GM19468 (cell line): ENCODE measurements around the gene LBR.
"Not testable (repeated sequence)": the region's sequence is repeated elsewhere in the genome, so short reads cannot be mapped to it uniquely, and the experiment has no call there.

Source experiments
- ATAC-seq: cut with Tn5 transposase; IDR thresholded peaks from one replicate; pipeline ENCODE4 v1.9.1; 2021; ENCODE audit warnings: mild to moderate bottlenecking, moderate library complexity, moderate number of reproducible peaks; ENCODE audit not compliant: unreplicated experiment; ENCODE audit errors: extremely low read depth

The LBR gene

DNA sequence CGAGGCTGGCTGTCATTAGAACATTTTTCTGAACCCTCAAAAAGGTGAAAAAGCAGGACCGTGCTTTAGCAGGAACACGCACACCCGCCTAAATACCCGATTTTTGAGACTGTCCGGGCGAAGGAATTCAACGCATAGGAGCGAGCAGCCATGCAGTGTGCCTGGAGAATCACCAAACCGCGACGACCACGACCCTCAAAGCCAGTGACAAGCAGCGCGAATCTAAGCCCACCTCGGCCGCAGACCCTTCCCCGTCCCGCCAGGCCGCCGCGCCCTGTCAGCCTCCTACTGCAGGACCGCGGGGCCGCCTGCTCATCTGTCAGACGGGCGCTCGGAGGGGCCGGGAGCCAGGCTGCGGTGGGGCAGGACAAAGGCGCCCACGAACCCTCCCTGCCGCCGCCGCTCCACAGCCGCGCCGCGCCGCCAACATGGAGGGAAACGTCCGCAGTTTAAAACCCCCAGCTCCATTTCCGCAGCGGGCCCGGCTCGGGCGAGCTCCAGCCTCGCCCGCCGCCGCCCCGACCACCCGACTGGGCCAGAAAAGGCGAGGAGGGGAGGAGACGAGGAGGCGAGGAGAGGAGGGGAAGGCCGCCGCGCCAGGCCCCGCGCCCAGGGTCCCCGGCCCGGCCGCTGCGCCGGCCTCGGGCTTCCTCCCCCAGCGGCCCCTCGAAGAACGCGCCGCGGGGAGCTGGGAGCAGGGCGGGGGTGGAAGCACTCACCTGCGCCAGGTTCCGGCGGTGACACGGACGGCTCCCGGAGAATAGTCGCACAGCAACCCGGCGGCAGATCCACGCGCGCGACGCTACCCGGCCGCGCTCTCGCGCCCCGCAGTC lies at the start of gene LBR:
TSS of gene LBR (minus strand) at position 804 of the 833 bp plus-strand sequence. CDS start 3,963 bp downstream, outside the sequence.
- no peak for ATAC-seq

DNA sequence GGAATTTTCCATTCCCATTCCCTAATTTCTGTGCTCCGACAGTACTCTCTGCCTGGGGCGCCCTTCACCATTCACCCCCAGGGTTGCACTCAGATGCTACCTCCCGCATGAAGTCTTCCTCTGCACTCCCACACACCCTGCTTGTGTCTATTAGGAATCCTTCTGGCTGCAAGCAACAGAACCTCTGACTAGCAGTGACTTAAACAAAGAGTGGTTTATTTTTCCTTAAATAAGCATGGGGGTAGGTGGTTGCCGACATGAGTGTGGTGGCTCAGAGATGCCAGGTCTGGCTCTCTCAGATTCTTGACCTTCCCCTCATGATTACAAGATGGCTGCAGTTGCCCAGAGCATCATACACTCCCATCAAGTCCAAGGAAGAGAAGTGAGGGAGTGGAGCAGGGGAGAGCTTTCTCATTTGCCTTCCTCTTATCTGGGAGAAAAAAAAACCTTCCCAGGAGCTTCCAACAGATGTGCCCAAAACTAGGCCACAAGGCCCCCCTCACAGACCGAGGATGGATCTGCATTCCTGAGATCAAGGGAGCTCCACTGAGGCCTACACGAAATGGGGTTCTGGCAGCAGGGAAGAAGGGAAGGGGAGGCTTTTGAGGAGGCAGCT lies 49.6 kb upstream of the LBR start:
- no peak for ATAC-seq

DNA sequence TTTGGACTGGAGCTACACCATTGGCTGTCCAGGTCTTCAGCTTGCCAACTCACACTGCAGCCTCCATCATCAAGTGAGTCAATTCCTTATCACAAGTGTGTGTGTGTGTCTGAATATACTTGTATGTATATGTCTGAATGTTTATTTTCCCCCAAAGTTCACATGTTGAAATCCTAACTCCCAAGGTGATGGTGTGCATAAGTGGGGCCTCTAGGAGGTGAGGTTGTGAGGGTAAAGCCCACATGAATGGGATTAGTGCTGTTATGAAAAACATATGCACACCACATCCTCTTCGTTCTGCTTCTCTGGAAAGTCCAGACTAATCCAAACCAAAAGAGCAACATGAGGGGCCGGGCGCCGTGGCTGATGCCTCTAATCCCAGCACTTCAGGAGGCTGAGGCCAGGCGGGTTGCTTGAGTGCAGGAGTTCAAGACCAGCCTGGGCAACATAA lies 48.7 kb upstream of the LBR start:
- ATAC-seq: no peak

DNA sequence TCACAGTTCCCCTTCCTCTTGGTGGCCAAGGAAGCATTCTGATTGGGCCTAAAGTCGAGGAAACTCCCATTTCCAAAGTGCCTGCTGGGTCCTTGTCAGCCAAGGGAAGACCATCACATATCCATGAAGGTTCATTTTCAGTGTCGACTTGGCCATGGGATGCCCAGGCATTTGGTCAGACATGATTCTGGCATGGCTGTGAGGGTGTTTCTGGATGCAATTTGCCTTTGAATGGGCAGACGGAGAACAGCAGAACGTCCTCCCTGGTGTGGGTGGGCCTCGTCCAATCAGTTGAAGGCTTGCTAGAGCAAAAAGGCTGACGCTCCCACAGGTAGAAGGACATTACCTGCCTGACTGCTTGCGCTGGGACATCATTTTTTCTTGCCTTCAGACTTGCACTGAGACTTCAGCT lies 48.3 kb upstream of the LBR start:
- ATAC-seq: no peak

DNA sequence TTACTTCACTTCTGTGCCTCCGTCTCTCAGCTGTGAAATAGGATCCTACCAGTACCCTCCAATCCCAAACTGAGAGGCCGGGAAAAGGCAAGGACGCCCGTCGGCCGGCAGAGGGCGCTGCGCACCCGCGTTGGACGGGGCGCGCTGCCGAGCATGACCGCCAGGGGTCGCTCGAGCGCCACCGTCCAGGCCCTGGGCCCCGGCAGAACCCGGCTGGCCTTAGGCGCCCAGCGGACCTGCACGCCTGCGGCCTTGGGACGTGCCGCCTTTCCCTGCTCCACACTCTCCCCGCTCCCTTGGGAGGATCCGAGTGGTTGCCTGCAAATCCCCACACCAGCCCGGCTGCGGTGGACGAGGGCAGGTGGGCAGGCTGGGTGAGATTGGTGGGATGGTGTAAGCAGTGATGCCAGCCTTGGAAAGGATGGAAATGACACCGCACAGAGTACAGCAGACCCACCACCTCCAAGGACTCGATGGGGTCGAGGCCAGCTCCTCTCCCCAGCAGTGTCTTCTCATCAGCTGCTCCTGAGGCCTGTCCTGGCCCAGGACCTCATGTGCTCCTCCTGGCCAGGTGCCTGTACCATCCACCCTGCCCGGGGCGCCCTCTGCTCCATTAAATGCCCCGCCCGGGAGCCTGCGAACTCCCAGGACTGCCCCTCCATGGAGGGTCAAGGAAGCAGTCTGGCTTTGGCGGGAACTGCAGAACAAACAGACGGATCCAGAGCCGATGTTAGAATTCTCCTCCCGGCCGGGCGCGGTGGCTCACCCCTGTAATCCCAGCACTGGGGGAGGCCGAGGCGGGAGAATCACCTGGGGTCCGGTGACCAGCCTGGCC lies 47.4 kb upstream of the LBR start:
- ATAC-seq: no peak

DNA sequence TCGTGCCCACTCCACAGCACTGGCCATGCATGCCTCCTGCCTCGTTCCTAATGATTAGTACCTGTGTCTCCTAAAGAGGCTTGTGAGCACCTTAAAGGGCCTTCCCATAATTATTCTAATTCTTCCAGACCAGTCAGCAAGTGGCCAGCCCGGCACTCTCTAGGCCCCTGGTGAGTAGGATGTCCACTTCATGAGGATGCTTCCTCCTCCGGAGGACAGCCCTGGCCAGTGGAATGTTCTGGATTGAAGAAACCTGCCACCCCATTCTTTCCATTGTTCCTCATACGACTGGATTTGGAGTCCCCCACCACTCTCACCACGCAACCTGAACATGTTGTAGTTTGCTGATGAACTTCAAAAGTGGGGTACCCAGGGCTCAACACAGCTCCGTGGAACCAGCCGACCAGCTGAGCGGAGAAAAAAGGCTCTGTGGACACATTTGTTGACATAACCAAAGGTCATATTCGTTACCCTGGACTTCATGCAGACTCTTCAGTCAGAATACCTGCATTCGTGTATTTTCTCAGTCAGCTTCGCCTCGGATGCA lies 46.7 kb upstream of the LBR start:
- ATAC-seq: no peak

DNA sequence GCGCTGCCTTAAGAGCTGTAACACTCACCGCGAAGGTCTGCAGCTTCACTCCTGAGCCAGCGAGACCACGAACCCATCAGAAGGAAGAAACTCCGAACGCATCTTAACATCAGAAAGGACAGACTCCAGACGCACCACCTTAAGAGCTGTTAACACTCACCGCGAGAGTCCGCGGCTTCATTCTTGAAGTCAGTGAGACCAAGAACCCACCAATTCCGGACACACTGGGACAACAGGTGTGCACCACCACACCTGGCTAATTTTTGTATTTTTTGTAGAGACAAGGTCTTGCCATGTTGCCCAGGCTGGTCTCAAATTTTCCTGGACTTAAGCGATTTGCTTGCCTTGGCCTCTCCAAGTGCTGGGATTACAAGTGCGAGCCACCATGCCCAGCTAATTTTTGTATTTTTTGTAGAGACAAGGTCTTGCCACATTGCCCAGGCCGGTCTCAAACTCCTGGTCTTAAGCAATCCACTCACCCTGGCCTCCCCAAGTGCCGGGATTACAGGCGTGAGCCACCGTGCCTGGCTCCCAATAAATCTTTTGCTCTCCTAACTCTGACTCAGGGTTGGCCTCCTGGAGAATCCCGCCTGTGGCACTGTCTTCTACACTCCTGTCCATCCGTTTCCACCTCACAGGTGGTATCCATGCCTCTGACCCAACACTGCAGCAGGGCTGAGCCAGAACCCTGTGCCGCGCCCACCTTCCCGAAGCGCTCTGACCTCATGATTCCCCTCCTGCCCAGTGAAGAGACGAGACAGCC lies 46.0 kb upstream of the LBR start:
- ATAC-seq: not testable (repeated sequence)

DNA sequence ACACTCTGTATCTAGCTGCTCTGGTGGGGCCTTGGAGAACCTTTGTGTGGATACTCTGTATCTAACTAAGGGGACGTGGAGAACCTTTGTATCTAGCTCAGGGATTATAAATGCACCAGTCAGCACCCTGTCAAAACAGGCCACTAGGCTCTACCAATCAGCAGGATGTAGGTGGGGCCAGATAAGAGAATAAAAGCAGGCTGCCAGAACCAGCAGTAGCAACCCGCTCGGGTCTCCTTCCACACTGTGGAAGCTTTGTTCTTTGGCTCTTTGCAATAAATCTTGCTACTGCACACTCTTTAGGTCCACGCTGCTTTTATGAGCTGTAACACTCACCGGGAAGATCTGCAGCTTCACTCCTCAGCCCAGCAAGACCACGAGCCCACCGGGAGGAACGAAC lies 45.4 kb upstream of the LBR start:
- not testable (repeated sequence) for ATAC-seq

DNA sequence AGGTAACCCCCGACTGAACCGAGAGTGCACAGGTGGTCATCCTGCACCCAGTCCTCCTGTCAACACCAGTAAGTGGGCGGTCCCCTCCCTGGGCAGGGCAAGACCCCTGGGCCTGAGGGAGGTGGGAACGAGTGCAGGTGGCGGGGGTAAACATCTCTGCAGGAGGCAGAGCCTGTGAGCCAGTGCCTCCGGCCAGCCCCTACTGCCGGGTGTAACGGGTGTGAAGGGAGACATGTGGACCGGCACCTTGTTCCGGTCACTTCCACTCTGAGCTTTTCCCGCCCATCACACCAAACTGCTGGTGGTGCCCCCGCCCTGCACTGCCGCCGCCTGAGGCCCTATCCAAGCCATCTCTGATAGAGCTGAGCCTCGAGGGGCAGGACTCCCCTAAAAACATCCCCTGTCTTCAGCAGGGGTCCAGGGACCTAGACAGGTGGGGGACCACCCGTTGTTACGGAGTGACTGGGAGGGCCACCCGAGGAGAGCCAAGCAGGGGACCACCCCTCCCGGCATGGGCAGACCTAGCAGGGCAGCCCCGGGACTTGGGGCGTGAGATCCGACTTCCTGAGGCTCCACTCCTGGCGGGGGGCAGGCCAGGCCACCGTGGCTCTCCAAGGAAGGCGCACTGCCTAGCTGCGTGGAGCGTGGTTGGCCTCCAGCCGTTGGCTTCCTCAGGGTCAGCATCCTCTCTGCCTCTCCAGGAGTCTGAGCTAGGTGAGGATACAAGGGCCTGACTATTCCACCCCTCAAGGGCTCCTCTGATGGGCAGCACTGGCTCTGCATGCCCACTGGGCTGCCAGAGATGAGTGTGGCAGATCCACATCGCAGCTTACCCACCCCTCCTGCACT lies 43.8 kb upstream of the LBR start:
- ATAC-seq: no peak

DNA sequence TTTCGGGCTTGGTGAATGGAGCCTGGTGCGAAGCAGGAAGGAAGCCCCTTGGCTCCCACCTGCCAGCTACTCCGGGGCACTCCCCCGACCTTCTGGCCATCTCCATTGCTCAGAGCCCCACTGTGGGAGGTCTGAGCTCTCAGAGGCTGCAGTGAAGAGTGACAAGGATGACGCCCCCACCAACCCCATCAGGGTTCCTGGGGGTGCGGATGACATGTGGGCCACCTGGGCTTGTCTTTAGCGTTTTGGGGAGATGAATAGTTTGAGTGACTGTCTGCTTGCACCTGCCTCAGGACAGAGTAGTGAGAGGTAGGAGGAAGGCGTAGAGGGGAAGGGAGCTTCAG lies 43.2 kb upstream of the LBR start:
- ATAC-seq: no peak

DNA sequence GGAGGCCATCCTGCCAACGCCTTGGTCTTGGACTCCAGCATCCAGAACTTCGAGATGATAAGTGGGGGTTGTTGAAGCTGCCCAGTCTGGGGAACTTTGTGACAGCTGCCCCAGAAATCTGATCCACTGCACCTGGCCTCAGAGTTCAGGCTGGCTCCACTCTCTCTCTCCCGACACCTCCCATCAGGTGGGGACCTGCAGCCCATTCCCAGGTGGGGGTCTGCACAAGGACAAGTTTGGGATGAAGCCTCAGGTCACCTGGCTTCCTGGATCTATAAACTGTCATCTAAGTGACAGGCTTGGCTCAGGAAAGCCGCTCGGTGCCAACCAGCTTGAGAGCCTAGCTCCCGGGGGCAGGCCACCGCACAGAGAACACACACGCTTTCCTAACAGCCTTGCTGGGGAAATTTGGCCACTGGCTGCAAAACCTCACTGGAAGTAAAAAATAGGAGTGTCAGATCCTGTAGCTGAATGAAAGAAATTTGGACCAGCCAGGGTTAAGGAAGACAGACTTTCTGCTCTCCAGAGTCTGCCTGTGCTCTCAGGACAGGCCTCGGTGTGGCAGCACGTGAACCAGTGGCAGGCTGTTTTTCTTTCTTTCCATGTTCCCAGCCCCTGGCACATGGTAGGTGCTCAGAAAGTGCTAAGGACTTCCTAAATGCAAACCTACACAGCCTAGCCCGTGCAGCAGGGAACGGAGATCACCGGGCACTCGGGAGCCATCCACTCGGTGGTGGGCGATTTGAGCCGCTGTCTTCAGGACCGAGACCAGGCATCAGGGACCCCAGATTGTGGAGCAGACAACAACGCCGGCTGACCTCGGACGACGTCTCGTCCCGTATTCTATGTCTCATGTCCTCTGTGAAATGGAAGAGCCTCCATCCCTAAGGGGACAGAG lies 42.6 kb upstream of the LBR start:
- ATAC-seq: no peak

DNA sequence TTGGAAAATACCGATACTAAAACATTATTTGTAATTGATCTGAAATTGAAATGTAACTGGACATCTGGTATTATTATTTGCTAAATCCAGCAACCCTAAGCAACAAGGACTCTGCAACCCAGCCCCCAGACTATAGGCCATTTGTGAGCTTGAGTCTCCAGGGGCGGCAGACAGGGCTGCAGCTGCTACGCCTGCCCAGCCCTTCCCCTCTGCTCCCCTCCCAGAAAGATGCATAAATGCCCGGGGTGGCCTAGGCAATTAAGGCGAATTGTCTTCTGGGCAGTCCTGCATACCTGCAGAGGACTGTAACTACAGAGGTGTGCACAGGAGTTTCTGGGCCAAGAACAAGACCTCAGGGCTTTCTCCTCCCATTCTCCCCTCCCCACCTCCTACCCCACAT lies 41.2 kb upstream of the LBR start:
- ATAC-seq: no peak

DNA sequence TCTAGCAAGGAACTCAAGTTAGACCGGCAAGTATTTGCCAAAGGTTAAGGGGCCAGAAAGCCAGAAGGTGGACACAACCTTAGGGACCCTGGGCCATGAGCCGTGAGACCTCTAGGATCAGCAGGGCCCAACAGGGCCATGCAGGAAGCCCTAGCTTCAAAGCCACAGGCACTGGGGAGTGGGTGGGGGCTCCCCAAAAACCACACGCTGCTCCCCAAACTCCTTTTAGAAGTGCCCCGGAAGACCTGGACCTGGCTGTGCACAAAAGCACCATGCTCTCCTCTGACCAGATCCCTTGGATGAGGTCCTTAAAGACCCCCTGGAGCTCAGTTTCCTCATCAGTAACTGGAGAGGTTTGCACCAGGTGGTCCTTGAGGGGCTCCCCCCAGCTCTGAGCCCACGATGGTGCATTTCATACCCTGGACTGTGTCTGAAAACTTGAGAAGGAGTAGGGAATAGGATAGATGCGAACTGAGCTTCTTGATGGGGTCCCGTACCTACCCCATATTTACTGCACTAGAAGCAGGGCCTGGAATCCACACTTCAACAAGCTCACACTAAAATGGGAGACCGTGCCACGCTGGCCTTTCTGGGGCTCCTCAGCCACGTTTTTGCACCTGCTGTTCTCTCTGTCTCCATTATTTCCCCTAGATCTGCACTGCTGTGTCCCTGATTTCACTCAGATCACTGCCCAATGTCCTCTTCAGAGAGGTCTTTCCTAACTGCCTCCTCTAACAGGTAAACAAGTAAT lies 40.6 kb upstream of the LBR start:
- ATAC-seq: no peak

DNA sequence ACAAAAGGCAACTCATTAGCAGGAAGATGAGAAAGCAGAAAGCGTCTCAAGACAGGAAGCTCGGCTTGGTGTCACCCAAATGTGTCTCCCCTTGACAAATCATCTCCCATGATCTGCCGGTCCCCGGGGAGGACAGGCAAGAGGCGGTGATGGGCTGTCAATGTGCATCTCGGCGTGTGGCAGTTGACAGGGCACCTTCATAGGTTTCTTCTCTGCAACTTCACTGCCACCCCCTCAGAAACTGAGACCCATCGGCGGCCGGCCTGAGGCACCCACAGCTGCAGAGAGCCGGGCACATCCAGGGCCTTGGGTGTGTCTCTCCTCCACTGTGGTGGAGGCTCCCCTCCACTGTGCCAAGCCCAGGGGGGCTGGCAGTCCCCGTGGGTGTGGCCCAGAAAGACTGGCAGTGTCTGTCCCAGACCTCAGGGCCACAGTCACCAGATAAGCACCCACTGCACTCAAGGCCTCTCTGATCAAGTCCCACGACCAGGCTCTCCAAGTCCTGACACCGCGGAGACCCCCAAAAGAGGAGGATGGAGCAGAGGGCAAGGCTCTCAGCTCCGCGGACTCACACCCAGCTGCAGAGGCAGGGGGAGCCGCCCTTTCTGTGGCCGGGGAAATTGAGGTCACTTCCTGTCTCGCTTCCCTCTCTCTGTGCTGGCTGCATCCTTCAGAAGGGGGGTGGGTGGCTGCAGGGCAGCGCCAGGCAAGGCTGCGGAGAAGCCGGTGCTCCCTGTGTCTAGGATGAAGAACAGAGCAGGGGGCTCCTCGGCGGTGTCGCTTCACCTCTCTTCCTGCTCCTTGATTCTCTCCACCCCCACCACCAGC lies 39.6 kb upstream of the LBR start:
- peak; percentile 96 for ATAC-seq

DNA sequence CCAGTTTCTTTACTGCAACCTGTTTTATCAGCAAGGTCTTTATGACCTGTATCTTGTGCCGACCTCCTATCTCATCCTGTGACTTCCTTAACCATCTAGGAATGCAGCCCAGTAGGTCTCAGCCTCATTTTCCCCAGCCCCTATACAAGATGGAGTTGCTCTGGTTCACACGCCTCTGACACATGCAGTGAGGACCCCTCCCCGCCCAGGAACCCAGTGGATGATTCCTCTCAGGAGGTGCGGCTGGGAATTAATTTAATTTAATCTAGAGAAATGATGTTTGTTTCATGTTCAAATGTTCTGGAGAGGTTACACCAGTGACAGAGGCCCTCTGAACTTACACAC lies 39.0 kb upstream of the LBR start:
- no peak for ATAC-seq

DNA sequence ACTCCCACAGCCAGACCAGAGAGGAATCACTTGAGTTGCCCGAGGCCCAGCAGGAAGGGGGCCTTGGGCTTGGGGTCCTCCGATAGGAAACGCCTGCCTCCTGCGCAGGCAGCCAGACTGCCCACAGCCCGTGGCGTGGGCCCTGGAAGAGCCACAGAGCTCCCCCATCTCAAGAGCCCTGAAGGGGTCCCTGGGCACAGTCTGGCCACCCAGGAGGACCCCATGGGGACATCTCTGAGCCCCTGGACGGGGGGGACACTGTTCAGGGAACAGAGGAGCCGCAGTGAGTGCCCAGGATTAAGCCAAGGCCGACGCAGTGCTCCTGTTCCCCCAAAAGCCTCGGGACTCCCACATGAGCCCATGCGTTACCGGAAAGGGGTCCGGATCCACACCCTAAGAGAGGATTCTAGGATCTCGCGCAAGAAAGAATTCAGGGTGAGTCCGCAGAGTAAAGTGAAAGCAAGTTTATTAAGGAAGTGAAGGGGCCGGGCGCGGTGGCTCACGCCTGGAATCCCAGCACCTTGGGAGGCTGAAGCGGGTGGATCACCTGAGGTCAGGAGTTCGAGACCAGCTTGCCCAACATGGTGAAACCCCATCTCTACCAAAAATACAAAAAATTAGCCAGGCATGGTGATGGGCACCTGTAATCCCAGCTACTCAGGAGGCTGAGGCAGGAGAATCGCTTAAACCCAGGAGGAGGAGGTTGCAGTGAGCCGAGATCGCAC lies 38.1 kb upstream of the LBR start:
- ATAC-seq: no peak
